PFSK-1 (cell line): ENCODE data around the gene SELENOF.

ENCODE experiments used
- POLR2AphosphoS5 ChIP-seq: IDR thresholded peaks from 2 replicates; pipeline ENCODE4 v1.6.1; 2012; ENCODE audit warnings: low read depth, mild to moderate bottlenecking, control low read depth, low read length, moderate library complexity
- TF ChIP-seq, protein P1 (sequence below), 2 experiments: IDR thresholded peaks; 2 replicates each; pipeline versions ENCODE4 v1.6.1 to v1.8.0; 2011 to 2012; ENCODE audit warnings: low read depth in 2 of 2, low read length in 2 of 2, control low read depth in 1 of 2, inconsistent platforms in 1 of 2, mild to moderate bottlenecking in 1 of 2, moderate library complexity in 1 of 2; ENCODE audit not compliant: insufficient read depth in 1 of 2

DNA sequence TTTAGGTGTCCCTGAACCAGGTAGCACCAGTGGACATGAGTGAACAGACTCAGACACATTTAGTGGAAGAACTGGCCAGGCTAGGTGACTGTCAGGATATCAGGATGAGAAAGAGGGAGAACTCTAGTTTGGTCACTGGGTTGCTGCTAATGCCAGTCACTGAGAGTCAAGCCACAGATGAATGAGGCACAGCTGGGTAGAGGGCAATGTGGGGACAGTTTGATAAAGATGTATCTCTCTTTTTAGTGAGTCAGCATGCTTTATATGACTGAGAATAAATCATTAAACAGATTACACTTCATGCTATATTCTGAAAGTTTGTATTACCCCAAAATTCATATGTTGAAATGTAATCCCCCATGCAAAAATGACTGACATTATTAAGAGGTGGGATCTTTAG is 87.1 kb downstream of the SELENOF start:
- TF ChIP-seq POLR2AphosphoS5, result no peak
- TF ChIP-seq, protein P1, sequence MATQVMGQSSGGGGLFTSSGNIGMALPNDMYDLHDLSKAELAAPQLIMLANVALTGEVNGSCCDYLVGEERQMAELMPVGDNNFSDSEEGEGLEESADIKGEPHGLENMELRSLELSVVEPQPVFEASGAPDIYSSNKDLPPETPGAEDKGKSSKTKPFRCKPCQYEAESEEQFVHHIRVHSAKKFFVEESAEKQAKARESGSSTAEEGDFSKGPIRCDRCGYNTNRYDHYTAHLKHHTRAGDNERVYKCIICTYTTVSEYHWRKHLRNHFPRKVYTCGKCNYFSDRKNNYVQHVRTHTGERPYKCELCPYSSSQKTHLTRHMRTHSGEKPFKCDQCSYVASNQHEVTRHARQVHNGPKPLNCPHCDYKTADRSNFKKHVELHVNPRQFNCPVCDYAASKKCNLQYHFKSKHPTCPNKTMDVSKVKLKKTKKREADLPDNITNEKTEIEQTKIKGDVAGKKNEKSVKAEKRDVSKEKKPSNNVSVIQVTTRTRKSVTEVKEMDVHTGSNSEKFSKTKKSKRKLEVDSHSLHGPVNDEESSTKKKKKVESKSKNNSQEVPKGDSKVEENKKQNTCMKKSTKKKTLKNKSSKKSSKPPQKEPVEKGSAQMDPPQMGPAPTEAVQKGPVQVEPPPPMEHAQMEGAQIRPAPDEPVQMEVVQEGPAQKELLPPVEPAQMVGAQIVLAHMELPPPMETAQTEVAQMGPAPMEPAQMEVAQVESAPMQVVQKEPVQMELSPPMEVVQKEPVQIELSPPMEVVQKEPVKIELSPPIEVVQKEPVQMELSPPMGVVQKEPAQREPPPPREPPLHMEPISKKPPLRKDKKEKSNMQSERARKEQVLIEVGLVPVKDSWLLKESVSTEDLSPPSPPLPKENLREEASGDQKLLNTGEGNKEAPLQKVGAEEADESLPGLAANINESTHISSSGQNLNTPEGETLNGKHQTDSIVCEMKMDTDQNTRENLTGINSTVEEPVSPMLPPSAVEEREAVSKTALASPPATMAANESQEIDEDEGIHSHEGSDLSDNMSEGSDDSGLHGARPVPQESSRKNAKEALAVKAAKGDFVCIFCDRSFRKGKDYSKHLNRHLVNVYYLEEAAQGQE (IDR thresholded peaks at IDR 0.05; ENCODE audit: insufficient read depth in 1 of 2, low read depth in 2 of 2, low read length in 2 of 2), result no peak
